ENCODE measurements around the gene SLX9. TPM values are rescaled to one million over a fixed set of nuclear protein-coding genes. Genes with fewer than 3 reads are reported as not detected.
"Not testable (repeated sequence)": the region's sequence is repeated elsewhere in the genome, so short reads cannot be mapped to it uniquely, and the experiment has no call there.

Gene SLX9
- total and polyA plus RNA-seq, 4 donors, result 7.0 to 25.7 (median 18.7) TPM

DNA sequence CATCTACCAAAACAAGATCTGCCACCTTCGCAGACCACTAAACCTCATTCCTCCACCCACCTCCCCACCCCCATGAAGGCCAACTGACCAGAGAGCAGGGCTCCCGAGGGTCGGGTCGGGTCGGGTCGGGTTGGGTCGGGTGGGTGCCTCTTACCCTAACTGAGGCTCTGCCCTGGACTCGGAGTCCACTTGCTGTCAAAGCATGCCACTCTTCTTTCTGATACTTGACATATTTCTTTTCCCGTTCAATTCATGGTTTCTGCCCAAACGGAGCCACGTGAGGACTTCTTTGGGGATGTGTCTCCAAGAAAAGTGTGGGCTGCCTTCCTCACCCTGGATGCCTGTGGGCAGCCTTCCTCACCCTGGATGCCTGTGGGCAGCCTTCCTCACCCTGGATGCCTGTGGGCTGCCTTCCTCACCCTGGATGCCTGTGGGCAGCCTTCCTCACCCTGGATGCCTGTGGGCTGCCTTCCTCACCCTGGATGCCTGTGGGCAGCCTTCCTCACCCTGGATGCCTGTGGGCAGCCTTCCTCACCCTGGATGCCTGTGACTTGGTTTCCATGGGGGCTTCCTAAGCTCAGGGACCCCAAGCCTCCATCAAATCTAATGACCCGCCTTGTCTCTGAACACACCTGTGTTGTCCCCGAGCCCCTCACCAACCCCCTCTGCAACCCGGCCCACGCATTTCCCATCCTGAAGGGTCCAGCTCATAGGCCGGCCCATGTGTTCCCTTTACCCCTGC lies 11.2 kb upstream of the SLX9 start:
- H3K27ac ChIP-seq (ENCODE audit: low read depth, low read length); H3K4me3 ChIP-seq (ENCODE audit: low read depth, low read length); H3K36me3 ChIP-seq (ENCODE audit: control insufficient read depth, insufficient read depth, low read length); H3K9me3 ChIP-seq (ENCODE audit: control insufficient read depth, insufficient read depth, low read length); DNase-seq (ENCODE audit: low read depth in 4 of 6, low spot score in 6 of 6): not testable (repeated sequence)
- Histone ChIP-seq H3K27me3 (ENCODE audit: control insufficient read depth, insufficient read depth, low read length) (peaks cover 64% of the 10 kb centered on the region), H3K4me1 (ENCODE audit: control insufficient read depth, insufficient read depth, low read length) (peaks cover 25% of the 10 kb centered on the region)
- 78% methylated on average over 16 of the region's 16 CpGs for WGBS (ENCODE audit: insufficient coverage)

DNA sequence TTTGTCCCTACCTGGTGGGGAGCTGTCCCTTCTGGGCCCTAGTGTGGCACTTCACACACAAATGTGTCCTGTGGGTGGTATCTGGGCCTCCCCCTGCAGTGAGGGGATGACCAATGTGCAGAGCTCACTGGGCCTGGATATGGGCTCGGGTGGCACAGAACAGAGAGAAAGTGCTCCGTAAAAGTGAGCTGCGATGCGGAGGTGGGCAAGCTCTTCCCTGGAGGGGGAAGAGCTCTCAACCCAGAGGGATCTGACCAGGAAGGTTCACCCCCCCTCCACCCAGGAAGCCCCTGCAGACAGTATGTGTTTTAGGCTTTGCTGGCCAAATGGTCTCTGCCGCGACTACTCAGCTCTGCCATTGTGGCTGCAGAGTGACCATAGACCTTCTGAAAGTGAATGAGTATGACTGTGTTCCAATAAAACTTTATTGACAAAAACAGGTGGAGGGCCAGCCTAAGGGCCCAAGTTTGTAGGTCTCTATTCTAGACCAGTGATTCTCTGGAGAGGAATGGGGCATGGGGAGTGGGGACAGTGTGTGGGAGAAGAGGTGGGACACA lies 10.5 kb upstream of the SLX9 start:
- WGBS (ENCODE audit: insufficient coverage), result 100% methylated on average over 2 of the region's 6 CpGs

DNA sequence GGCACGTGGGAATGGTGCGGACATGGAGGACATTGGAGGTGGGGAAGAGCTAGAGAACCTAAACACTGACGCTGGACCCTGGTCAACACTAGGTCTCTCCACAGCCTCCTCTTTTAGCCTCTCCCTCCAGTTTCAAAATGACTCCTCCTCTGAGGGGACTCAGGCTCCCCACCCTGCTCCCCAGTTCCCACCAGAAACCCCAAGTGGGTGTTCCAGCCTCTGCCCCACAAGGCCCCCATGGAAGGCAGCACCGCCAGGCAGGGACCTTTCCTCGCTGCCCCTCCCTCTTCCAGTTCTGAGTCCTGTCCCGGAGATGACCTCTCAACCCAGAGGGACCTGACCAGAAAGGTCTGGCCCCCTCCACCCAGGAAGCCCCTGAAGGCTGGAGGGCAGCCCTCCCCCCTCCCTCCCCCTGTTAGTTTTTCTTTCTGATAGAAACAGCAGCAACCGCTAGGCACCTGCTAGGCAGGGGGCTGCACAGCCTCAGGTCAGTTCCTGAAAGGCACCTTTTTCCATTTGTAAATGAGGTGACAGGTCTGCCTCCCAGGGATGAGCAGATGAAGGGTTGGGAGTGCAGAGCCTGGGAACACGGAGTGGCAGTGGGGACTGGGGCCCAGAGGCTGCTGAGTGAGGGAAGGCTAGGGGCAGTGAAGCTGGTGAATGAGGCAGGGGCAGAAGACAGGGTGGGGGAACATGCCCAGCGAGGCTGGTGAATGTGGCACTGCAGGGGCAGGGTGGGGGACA lies 9.9 kb upstream of the SLX9 start:
- no peak overlapping the region for H3K27ac ChIP-seq (ENCODE audit: low read depth, low read length)
- H3K36me3 ChIP-seq (ENCODE audit: control insufficient read depth, insufficient read depth, low read length), result peaks cover 16% of the 10 kb centered on the region
- peaks cover 25% of the 10 kb centered on the region for H3K4me1 ChIP-seq (ENCODE audit: control insufficient read depth, insufficient read depth, low read length)
- no peak overlapping the region for H3K4me3 ChIP-seq (ENCODE audit: low read depth, low read length)
- H3K27me3 ChIP-seq (ENCODE audit: control insufficient read depth, insufficient read depth, low read length), result peaks cover 73% of the 10 kb centered on the region
- no peak for DNase-seq (ENCODE audit: low read depth in 4 of 6, low spot score in 6 of 6)
- H3K9me3 ChIP-seq (ENCODE audit: control insufficient read depth, insufficient read depth, low read length), result no peaks in the 10 kb centered on the region
- WGBS (ENCODE audit: insufficient coverage), result 36% methylated on average over 6 of the region's 9 CpGs

More for the DNA sequence above, 10.5 kb upstream of the SLX9 start:
- DNase-seq (ENCODE audit: low read depth in 4 of 6, low spot score in 6 of 6), result no peak
- Histone ChIP-seq H3K4me3 (ENCODE audit: low read depth, low read length) (no peak overlapping the region), H3K27ac (ENCODE audit: low read depth, low read length) (no peak overlapping the region), H3K9me3 (ENCODE audit: control insufficient read depth, insufficient read depth, low read length) (no peaks in the 10 kb centered on the region), H3K27me3 (ENCODE audit: control insufficient read depth, insufficient read depth, low read length) (peaks cover 69% of the 10 kb centered on the region), H3K4me1 (ENCODE audit: control insufficient read depth, insufficient read depth, low read length) (peaks cover 25% of the 10 kb centered on the region), H3K36me3 (ENCODE audit: control insufficient read depth, insufficient read depth, low read length) (peaks cover 9% of the 10 kb centered on the region)

DNA sequence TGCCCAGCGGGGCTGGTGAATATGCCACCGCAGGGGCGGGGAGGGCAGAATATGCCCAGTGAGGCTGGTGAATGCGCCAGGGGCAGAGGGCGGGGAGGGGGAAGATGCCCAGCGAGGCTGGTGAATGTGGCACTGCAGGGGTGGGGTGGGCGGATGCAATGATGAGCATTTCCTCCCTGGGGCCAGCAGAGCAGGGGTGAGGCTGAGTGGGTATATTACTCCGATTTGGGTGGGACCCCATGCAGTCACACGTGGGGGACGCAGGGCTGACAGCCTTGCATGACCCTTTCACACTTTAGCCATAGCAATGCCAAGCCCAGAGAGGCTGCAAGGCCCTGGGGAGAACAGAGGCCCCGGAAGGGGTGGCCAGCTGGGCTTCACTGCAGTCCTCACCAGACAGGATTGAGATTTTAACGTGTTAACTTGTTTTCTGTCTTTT lies 9.3 kb upstream of the SLX9 start:
- Histone ChIP-seq H3K4me1 (ENCODE audit: control insufficient read depth, insufficient read depth, low read length) (peaks cover 25% of the 10 kb centered on the region), H3K27ac (ENCODE audit: low read depth, low read length) (no peak overlapping the region), H3K27me3 (ENCODE audit: control insufficient read depth, insufficient read depth, low read length) (peaks cover 73% of the 10 kb centered on the region)

DNA sequence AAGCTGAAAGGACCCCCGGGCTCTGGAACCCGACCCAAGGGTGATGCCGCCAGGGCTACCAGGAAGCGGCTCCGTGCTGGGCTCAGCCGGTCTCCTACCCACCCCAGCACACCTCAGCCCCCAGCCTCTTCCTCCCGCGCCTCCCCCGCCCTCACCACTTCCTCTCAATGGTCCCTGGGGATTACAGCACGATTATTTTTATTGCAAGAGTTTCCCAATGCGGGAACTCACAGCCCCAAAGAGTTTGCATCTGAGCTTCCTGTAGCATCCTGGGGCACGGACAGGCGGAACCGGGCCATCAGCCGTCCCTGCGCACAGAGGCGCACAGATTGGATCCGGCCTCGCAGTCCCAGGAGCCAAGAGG lies 8.7 kb upstream of the SLX9 start:
- no peaks in the 10 kb centered on the region for H3K9me3 ChIP-seq (ENCODE audit: control insufficient read depth, insufficient read depth, low read length)
- peak in 1 of 6 donors; percentile 20 for DNase-seq (ENCODE audit: low read depth in 4 of 6, low spot score in 6 of 6)
- H3K4me3 ChIP-seq (ENCODE audit: low read depth, low read length), result no peak overlapping the region
- H3K27me3 ChIP-seq (ENCODE audit: control insufficient read depth, insufficient read depth, low read length), result peaks cover 73% of the 10 kb centered on the region
- peaks cover 23% of the 10 kb centered on the region for H3K36me3 ChIP-seq (ENCODE audit: control insufficient read depth, insufficient read depth, low read length)
- peaks cover 25% of the 10 kb centered on the region for H3K4me1 ChIP-seq (ENCODE audit: control insufficient read depth, insufficient read depth, low read length)
- no peak overlapping the region for H3K27ac ChIP-seq (ENCODE audit: low read depth, low read length)
- 1% methylated on average over 19 of the region's 19 CpGs for WGBS (ENCODE audit: insufficient coverage)

More for the DNA sequence above, 9.3 kb upstream of the SLX9 start:
- 34% methylated on average over 9 of the region's 12 CpGs for WGBS (ENCODE audit: insufficient coverage)
- Histone ChIP-seq H3K36me3 (ENCODE audit: control insufficient read depth, insufficient read depth, low read length) (peaks cover 21% of the 10 kb centered on the region), H3K9me3 (ENCODE audit: control insufficient read depth, insufficient read depth, low read length) (no peaks in the 10 kb centered on the region), H3K4me3 (ENCODE audit: low read depth, low read length) (no peak overlapping the region)
- DNase-seq (ENCODE audit: low read depth in 4 of 6, low spot score in 6 of 6), result no peak

DNA sequence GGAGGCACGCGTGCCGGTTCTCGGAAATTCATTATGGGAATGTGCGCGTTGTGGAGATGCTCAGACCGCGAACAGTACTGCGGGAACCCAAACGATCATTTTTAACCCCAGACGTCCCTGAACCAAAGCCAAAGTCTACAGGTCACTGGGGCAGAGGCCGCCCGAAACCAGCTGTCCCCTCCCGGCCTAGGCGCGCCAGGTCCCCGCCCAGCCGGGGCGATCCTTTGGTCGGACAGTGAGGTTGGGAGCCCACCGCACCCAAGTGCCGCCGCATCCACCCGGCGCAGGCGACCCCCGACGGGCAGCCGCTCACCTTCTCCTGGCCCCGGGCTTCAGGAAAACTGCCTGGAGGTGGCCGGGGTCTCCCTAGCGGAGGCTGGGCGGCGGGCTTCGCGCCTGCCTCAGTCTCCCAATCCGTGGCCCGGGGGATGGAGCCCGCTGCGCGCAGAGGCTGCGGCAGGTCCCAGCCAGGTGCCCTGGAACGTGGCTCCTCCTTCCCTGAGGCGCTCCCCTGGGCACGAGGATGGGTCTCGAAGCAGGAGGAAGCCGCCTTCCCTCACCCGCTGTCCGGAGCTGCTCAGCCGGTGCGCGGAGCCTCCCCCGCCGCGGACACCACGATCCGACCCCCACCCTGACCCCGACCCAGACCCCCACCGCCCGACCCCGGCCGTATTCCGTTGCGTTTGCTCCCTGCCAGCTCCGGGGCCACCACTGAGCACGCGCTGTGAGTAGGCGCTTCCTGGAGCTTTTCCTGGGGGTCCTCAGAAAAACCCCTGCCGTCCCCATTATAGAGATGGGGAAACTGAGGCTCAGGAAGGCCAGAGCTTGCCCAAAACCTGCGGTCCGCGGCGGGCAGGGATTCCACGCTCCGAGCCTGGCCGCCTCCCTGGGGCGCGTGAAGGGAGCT lies 8.1 kb upstream of the SLX9 start:
- H3K36me3 ChIP-seq (ENCODE audit: control insufficient read depth, insufficient read depth, low read length), result peaks cover 23% of the 10 kb centered on the region
- no peak overlapping the region for H3K4me3 ChIP-seq (ENCODE audit: low read depth, low read length)
- H3K9me3 ChIP-seq (ENCODE audit: control insufficient read depth, insufficient read depth, low read length), result no peaks in the 10 kb centered on the region
- no peak overlapping the region for H3K27ac ChIP-seq (ENCODE audit: low read depth, low read length)
- H3K27me3 ChIP-seq (ENCODE audit: control insufficient read depth, insufficient read depth, low read length), result peaks cover 69% of the 10 kb centered on the region
- no peak for DNase-seq (ENCODE audit: low read depth in 4 of 6, low spot score in 6 of 6)
- H3K4me1 ChIP-seq (ENCODE audit: control insufficient read depth, insufficient read depth, low read length), result peaks cover 25% of the 10 kb centered on the region
- WGBS (ENCODE audit: insufficient coverage), result 1% methylated on average over 68 of the region's 78 CpGs

DNA sequence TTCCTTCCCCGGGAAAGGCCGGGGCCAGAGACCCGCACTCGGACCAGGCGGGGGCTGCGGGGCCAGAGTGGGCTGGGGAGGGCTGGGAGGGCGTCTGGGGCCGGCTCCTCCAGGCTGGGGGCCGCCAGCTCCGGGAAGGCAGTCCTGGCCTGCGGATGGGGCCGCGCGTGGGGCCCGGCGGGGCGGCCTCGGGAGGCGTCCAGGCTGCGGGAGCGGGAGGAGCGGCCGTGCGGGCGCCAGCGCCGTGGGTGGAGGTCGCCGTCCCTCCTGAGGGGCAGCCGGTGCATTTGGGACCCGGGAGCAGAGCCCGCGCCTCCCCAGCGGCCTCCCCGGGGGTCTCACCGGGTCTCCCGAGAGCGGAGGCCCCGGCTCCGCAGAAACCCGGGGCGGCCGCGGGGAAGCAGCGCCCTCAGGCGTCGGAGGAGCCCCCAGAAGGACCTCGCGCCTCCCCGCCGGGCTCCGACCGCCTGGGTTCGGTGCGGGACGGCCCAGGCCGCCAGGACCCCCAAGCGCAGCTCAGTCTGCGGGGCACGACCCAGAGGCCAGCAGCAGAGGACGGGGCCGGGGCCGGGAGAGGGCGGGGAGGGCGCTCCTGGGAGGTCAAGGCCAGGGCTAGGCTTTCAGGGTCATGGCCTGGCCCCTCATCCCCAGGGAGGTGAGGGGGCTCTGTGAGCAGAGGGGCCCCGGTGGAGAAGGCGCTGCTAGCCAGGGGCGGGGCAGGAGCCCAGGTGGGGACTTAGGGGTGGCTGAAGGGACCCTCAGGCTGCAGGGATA lies 7.2 kb upstream of the SLX9 start:
- no peak overlapping the region for H3K27ac ChIP-seq (ENCODE audit: low read depth, low read length)
- H3K36me3 ChIP-seq (ENCODE audit: control insufficient read depth, insufficient read depth, low read length), result peaks cover 23% of the 10 kb centered on the region
- no peak overlapping the region for H3K4me3 ChIP-seq (ENCODE audit: low read depth, low read length)
- H3K4me1 ChIP-seq (ENCODE audit: control insufficient read depth, insufficient read depth, low read length), result peaks cover 23% of the 10 kb centered on the region
- WGBS (ENCODE audit: insufficient coverage), result 2% methylated on average over 67 of the region's 68 CpGs
- H3K9me3 ChIP-seq (ENCODE audit: control insufficient read depth, insufficient read depth, low read length), result no peaks in the 10 kb centered on the region
- DNase-seq (ENCODE audit: low read depth in 4 of 6, low spot score in 6 of 6), result no peak
- H3K27me3 ChIP-seq (ENCODE audit: control insufficient read depth, insufficient read depth, low read length), result peaks cover 60% of the 10 kb centered on the region

DNA sequence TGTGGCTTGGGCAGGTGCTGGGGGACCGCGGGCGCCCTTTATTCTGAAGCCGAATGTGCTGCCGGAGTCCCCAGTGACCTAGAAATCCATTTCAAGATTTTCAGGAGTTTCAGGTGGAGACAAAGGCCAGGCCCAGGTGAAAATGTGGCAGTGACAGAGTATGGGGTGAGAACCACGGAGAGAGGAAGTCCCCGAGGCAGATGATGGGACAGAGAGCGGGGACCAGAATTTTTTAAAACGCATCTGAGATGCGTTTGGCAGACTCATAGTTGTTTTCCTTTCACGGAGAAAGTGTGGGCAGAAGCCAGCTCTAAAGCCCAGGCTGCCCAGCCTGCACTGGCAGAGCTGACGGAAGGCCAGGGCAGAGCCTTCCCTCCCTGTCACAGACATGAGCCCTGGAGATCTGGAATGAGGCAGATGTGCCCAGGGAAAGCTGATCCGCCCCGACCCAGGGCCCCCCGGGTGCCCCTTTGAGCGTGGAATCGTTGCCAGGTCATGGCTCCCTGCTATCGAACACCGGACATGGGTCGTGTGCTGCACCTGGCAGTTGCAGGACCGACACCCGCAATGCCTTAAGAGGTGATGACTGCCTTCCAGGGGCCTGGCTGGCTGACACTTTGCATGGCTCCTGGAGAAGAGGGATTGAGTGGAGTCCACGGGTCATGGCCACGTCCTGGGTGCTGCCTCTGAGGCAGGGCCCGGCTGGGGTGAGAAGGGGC lies 6.5 kb upstream of the SLX9 start:
- peaks cover 53% of the 10 kb centered on the region for H3K27me3 ChIP-seq (ENCODE audit: control insufficient read depth, insufficient read depth, low read length)
- H3K27ac ChIP-seq (ENCODE audit: low read depth, low read length), result no peak overlapping the region
- H3K4me3 ChIP-seq (ENCODE audit: low read depth, low read length), result no peak overlapping the region
- DNase-seq (ENCODE audit: low read depth in 4 of 6, low spot score in 6 of 6), result no peak
- H3K9me3 ChIP-seq (ENCODE audit: control insufficient read depth, insufficient read depth, low read length), result no peaks in the 10 kb centered on the region
- H3K36me3 ChIP-seq (ENCODE audit: control insufficient read depth, insufficient read depth, low read length), result peaks cover 23% of the 10 kb centered on the region
- H3K4me1 ChIP-seq (ENCODE audit: control insufficient read depth, insufficient read depth, low read length), result peaks cover 17% of the 10 kb centered on the region
- 82% methylated on average over 25 of the region's 25 CpGs for WGBS (ENCODE audit: insufficient coverage)

All from spinal cord (tissue), 10 donors.